ENCODE measurements around the gene CCDC12.
"Not testable (repeated sequence)": the region's sequence is repeated elsewhere in the genome, so short reads cannot be mapped to it uniquely, and the experiment has no call there.

CCDC12 gene

GRCh38 chr3:46970391-46971091 lies 6.0 kb downstream of the CCDC12 start:
- no peaks in the 10 kb centered on the region for H3K9me3 ChIP-seq (ENCODE audit: control insufficient read depth in 1 of 2, low read length in 2 of 2)
- H3K36me3 ChIP-seq (ENCODE audit: control insufficient read depth in 1 of 2, insufficient read depth in 2 of 2, low read length in 2 of 2), result peaks cover 0 to 10% of the 10 kb centered on the region in 2 donors
- peak overlapping the region; percentile 30 for H3K27ac ChIP-seq (ENCODE audit: low read depth, low read length)
- peaks cover 72 to 76% of the 10 kb centered on the region in 2 donors for H3K4me1 ChIP-seq (ENCODE audit: control insufficient read depth in 1 of 2, insufficient read depth in 2 of 2, low read length in 2 of 2)
- no peak overlapping the region for H3K9ac ChIP-seq (ENCODE audit: low read depth in 1 of 2, low read length in 2 of 2)
- H3K27me3 ChIP-seq (ENCODE audit: control insufficient read depth in 1 of 2, insufficient read depth in 2 of 2, low read length in 2 of 2), result no peaks in the 10 kb centered on the region
- H3K4me3 ChIP-seq (ENCODE audit: low read depth in 1 of 2, low read length in 2 of 2), result peak overlapping the region; percentile 0 to 19

DNA sequence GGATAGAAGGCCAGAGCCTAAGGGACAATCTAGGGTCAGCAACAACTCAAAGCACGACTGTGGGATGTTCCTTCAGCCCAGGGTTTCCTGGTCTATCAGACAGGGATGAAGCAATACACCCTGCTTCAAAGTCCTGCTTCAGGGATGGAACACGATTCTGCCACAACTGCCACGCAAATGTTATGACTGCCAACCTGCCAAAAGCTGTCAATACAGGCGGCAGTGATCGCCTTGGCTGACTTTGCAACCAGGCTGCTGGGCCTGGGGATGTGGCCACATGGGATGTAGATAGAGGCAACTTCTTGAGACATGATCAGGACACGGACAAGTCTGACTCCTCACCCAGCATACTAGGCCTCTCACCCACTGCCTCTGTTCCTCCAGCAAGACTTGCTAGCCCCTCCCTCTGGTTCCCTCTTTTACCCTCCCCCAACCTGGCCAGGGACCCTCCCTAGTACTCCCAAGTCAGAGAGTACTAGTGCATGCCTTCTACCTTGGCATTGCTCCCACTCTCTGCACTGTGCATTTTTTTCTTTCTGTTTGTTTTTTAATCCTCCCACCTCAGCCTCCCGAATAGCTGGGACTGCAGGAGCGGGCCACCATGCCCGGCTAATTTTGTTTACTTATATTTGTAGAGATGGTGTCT lies 7.6 kb downstream of the CCDC12 start:
- H3K9ac ChIP-seq (ENCODE audit: low read depth in 1 of 2, low read length in 2 of 2), result peak overlapping the region in 1 of 2 donors; percentile 18
- H3K27ac ChIP-seq (ENCODE audit: low read depth, low read length), result no peak overlapping the region
- H3K36me3 ChIP-seq (ENCODE audit: control insufficient read depth in 1 of 2, insufficient read depth in 2 of 2, low read length in 2 of 2), result peaks cover 0 to 14% of the 10 kb centered on the region in 2 donors
- H3K9me3 ChIP-seq (ENCODE audit: control insufficient read depth in 1 of 2, low read length in 2 of 2), result no peaks in the 10 kb centered on the region
- no peak overlapping the region for H3K4me3 ChIP-seq (ENCODE audit: low read depth in 1 of 2, low read length in 2 of 2)
- H3K4me1 ChIP-seq (ENCODE audit: control insufficient read depth in 1 of 2, insufficient read depth in 2 of 2, low read length in 2 of 2), result peaks cover 67 to 68% of the 10 kb centered on the region in 2 donors
- no peaks in the 10 kb centered on the region for H3K27me3 ChIP-seq (ENCODE audit: control insufficient read depth in 1 of 2, insufficient read depth in 2 of 2, low read length in 2 of 2)

GRCh38 chr3:46966811-46967210 lies 9.7 kb downstream of the CCDC12 start:
- H3K27ac ChIP-seq (ENCODE audit: low read depth, low read length), result no peak overlapping the region
- no peak overlapping the region for H3K4me3 ChIP-seq (ENCODE audit: low read depth in 1 of 2, low read length in 2 of 2)
- peaks cover 62 to 63% of the 10 kb centered on the region in 2 donors for H3K4me1 ChIP-seq (ENCODE audit: control insufficient read depth in 1 of 2, insufficient read depth in 2 of 2, low read length in 2 of 2)
- no peaks in the 10 kb centered on the region for H3K27me3 ChIP-seq (ENCODE audit: control insufficient read depth in 1 of 2, insufficient read depth in 2 of 2, low read length in 2 of 2)
- peaks cover 3 to 20% of the 10 kb centered on the region in 2 donors for H3K36me3 ChIP-seq (ENCODE audit: control insufficient read depth in 1 of 2, insufficient read depth in 2 of 2, low read length in 2 of 2)
- H3K9ac ChIP-seq (ENCODE audit: low read depth in 1 of 2, low read length in 2 of 2), result no peak overlapping the region
- H3K9me3 ChIP-seq (ENCODE audit: control insufficient read depth in 1 of 2, low read length in 2 of 2), result no peaks in the 10 kb centered on the region

DNA sequence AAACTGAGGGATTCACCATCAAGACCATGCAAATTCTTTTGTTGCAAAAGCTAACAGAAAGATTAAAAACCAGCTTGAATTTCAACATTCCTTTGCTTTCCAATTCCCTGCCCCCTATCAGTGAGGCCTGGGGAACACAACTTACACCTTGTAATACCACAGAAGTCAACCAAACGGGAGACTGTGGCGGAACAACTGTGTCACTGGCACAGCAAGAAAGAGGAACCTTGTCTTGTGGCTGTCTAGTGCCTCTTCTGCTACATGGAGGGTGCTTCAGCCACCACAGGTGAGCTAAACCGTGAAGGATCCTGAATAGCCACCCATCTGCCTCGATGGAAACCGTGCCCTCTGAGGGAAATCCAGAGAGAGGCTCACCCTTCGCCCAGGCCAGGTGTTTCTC lies 11.4 kb downstream of the CCDC12 start:
- Histone ChIP-seq H3K36me3 (ENCODE audit: control insufficient read depth in 1 of 2, insufficient read depth in 2 of 2, low read length in 2 of 2) (peaks cover 3 to 20% of the 10 kb centered on the region in 2 donors), H3K4me1 (ENCODE audit: control insufficient read depth in 1 of 2, insufficient read depth in 2 of 2, low read length in 2 of 2) (peaks cover 62 to 63% of the 10 kb centered on the region in 2 donors), H3K9ac (ENCODE audit: low read depth in 1 of 2, low read length in 2 of 2) (no peak overlapping the region), H3K9me3 (ENCODE audit: control insufficient read depth in 1 of 2, low read length in 2 of 2) (no peaks in the 10 kb centered on the region), H3K27me3 (ENCODE audit: control insufficient read depth in 1 of 2, insufficient read depth in 2 of 2, low read length in 2 of 2) (no peaks in the 10 kb centered on the region), H3K4me3 (ENCODE audit: low read depth in 1 of 2, low read length in 2 of 2) (no peak overlapping the region), H3K27ac (ENCODE audit: low read depth, low read length) (no peak overlapping the region)

DNA sequence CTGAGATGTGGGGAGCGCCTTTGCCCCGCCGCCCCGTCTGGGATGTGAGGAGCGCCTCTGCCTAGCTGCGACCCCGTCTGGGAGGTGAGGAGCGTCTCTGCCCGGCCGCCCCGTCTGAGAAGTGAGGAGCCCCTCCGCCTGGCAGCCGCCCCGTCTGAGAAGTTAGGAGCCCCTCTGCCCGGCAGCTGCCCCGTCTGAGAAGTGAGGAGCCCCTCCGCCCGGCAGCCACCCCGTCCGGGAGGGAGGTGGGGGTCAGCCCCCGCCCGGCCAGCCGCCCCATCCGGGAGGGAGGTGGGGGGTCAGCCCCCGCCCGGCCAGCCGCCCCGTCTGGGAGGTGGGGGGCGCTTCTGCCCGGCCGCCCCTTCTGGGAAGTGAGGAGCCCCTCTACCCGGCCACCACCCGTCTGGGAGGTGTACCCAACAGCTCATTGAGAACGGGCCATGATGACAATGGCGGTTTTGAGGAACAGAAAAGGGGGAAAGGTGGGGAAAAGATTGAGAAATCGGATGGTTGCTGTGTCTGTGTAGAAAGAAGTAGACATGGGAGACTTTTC lies 12.4 kb downstream of the CCDC12 start:
- H3K9ac ChIP-seq (ENCODE audit: low read depth in 1 of 2, low read length in 2 of 2); H3K27ac ChIP-seq (ENCODE audit: low read depth, low read length); H3K4me3 ChIP-seq (ENCODE audit: low read depth in 1 of 2, low read length in 2 of 2); H3K9me3 ChIP-seq (ENCODE audit: control insufficient read depth in 1 of 2, low read length in 2 of 2); H3K27me3 ChIP-seq (ENCODE audit: control insufficient read depth in 1 of 2, insufficient read depth in 2 of 2, low read length in 2 of 2): not testable (repeated sequence)
- peaks cover 3 to 16% of the 10 kb centered on the region in 2 donors for H3K36me3 ChIP-seq (ENCODE audit: control insufficient read depth in 1 of 2, insufficient read depth in 2 of 2, low read length in 2 of 2)
- H3K4me1 ChIP-seq (ENCODE audit: control insufficient read depth in 1 of 2, insufficient read depth in 2 of 2, low read length in 2 of 2), result peaks cover 63 to 66% of the 10 kb centered on the region in 2 donors

DNA sequence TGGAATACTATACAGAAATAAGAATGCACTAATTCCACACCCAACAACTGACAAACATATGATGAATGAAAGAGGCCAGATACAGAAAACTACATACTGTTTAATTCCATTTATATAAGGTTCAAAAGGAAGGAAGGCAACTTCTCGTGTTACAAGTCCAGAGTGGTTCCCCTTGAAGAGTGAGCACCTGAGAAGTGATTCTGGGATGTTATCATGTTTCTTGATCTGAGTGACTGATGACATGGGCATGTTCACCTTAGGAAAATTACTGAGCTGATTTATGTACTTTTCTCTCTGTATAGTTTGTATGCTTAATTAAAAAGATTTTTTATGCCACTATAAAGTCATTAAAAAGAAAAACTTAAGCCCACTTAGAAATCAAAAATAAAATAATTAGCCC lies 13.6 kb downstream of the CCDC12 start:
- H3K9me3 ChIP-seq (ENCODE audit: control insufficient read depth in 1 of 2, low read length in 2 of 2), result no peaks in the 10 kb centered on the region
- H3K9ac ChIP-seq (ENCODE audit: low read depth in 1 of 2, low read length in 2 of 2), result no peak overlapping the region
- H3K36me3 ChIP-seq (ENCODE audit: control insufficient read depth in 1 of 2, insufficient read depth in 2 of 2, low read length in 2 of 2), result peaks cover 3 to 13% of the 10 kb centered on the region in 2 donors
- H3K27me3 ChIP-seq (ENCODE audit: control insufficient read depth in 1 of 2, insufficient read depth in 2 of 2, low read length in 2 of 2), result no peaks in the 10 kb centered on the region
- no peak overlapping the region for H3K4me3 ChIP-seq (ENCODE audit: low read depth in 1 of 2, low read length in 2 of 2)
- H3K4me1 ChIP-seq (ENCODE audit: control insufficient read depth in 1 of 2, insufficient read depth in 2 of 2, low read length in 2 of 2), result peaks cover 63 to 66% of the 10 kb centered on the region in 2 donors
- H3K27ac ChIP-seq (ENCODE audit: low read depth, low read length), result no peak overlapping the region

DNA sequence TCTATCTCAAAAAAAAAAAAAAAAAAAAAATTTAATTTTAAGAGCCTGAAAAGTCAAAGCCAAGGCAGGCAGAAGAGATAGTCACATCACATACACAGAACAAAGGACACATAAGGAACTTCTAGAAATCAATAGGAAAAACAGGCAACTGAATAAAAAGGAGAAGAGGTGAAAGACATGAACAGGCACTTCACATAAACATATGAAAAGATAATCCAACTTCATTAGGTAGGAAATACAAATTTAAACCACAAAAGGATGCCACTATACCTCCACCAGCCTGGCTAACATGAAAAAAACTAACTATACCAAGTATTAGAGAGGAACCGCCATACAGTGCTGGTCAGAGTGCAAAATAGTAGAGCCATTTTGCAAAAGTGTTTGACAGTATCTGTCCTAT lies 14.1 kb downstream of the CCDC12 start:
- Histone ChIP-seq H3K9ac (ENCODE audit: low read depth in 1 of 2, low read length in 2 of 2) (no peak overlapping the region), H3K36me3 (ENCODE audit: control insufficient read depth in 1 of 2, insufficient read depth in 2 of 2, low read length in 2 of 2) (peaks cover 3 to 12% of the 10 kb centered on the region in 2 donors), H3K27ac (ENCODE audit: low read depth, low read length) (no peak overlapping the region), H3K27me3 (ENCODE audit: control insufficient read depth in 1 of 2, insufficient read depth in 2 of 2, low read length in 2 of 2) (no peaks in the 10 kb centered on the region), H3K9me3 (ENCODE audit: control insufficient read depth in 1 of 2, low read length in 2 of 2) (no peaks in the 10 kb centered on the region), H3K4me1 (ENCODE audit: control insufficient read depth in 1 of 2, insufficient read depth in 2 of 2, low read length in 2 of 2) (peaks cover 63 to 66% of the 10 kb centered on the region in 2 donors), H3K4me3 (ENCODE audit: low read depth in 1 of 2, low read length in 2 of 2) (no peak overlapping the region)

DNA sequence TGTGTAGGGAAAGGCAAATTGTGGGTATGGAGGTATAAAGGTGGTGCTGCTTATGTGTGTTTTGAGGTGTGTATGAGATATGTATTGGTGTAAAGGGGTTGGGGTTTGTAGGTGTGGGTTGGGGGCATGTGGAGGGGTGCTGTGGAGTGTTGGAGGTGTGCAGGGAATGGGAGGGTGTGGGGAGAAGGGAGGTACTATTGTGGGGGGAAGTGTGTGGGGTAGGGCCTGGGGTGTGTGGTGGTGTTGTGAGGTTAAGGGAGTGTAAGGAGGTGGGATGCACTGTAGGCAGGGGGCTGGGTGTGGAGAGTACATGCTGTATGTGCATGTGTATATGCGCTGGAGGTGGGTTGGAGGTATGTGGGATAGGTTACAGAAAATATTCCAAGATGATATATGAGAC lies 15.7 kb downstream of the CCDC12 start:
- H3K4me3 ChIP-seq (ENCODE audit: low read depth in 1 of 2, low read length in 2 of 2), result no peak overlapping the region
- H3K9me3 ChIP-seq (ENCODE audit: control insufficient read depth in 1 of 2, low read length in 2 of 2), result no peaks in the 10 kb centered on the region
- peaks cover 67 to 68% of the 10 kb centered on the region in 2 donors for H3K4me1 ChIP-seq (ENCODE audit: control insufficient read depth in 1 of 2, insufficient read depth in 2 of 2, low read length in 2 of 2)
- no peak overlapping the region for H3K27ac ChIP-seq (ENCODE audit: low read depth, low read length)
- H3K9ac ChIP-seq (ENCODE audit: low read depth in 1 of 2, low read length in 2 of 2), result no peak overlapping the region
- no peaks in the 10 kb centered on the region for H3K27me3 ChIP-seq (ENCODE audit: control insufficient read depth in 1 of 2, insufficient read depth in 2 of 2, low read length in 2 of 2)
- peaks cover 3 to 12% of the 10 kb centered on the region in 2 donors for H3K36me3 ChIP-seq (ENCODE audit: control insufficient read depth in 1 of 2, insufficient read depth in 2 of 2, low read length in 2 of 2)

GRCh38 chr3:46960081-46960701 lies 16.4 kb downstream of the CCDC12 start:
- peak overlapping the region; percentile 53 for H3K27ac ChIP-seq (ENCODE audit: low read depth, low read length)
- no peaks in the 10 kb centered on the region for H3K9me3 ChIP-seq (ENCODE audit: control insufficient read depth in 1 of 2, low read length in 2 of 2)
- H3K4me1 ChIP-seq (ENCODE audit: control insufficient read depth in 1 of 2, insufficient read depth in 2 of 2, low read length in 2 of 2), result peaks cover 66 to 68% of the 10 kb centered on the region in 2 donors
- no peaks in the 10 kb centered on the region for H3K27me3 ChIP-seq (ENCODE audit: control insufficient read depth in 1 of 2, insufficient read depth in 2 of 2, low read length in 2 of 2)
- peaks cover 3 to 6% of the 10 kb centered on the region in 2 donors for H3K36me3 ChIP-seq (ENCODE audit: control insufficient read depth in 1 of 2, insufficient read depth in 2 of 2, low read length in 2 of 2)
- H3K4me3 ChIP-seq (ENCODE audit: low read depth in 1 of 2, low read length in 2 of 2), result no peak overlapping the region
- H3K9ac ChIP-seq (ENCODE audit: low read depth in 1 of 2, low read length in 2 of 2), result no peak overlapping the region

DNA sequence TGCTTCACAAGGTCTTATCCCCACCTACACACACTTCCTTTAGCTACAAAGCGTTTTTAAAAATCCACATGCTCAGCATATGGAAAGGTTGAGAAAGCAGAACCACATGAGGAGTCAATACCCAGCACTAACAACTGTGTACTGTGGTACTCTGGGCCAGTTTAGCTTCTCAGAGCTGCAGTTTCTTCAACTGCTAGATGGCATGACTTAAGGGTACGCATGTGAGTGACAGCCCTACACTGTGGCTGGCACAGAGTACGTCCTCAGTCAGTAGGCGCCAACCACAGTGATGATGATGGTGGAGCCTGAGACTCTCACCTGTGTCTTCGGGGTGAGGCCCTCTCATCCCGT lies 17.4 kb downstream of the CCDC12 start:
- Histone ChIP-seq H3K4me1 (ENCODE audit: control insufficient read depth in 1 of 2, insufficient read depth in 2 of 2, low read length in 2 of 2) (peaks cover 72 to 73% of the 10 kb centered on the region in 2 donors), H3K9me3 (ENCODE audit: control insufficient read depth in 1 of 2, low read length in 2 of 2) (no peaks in the 10 kb centered on the region), H3K27ac (ENCODE audit: low read depth, low read length) (peak overlapping the region; percentile 53), H3K27me3 (ENCODE audit: control insufficient read depth in 1 of 2, insufficient read depth in 2 of 2, low read length in 2 of 2) (no peaks in the 10 kb centered on the region), H3K4me3 (ENCODE audit: low read depth in 1 of 2, low read length in 2 of 2) (no peak overlapping the region), H3K9ac (ENCODE audit: low read depth in 1 of 2, low read length in 2 of 2) (peak overlapping the region in 1 of 2 donors; percentile 20), H3K36me3 (ENCODE audit: control insufficient read depth in 1 of 2, insufficient read depth in 2 of 2, low read length in 2 of 2) (peaks cover 3 to 5% of the 10 kb centered on the region in 2 donors)

All from duodenal mucosa (tissue), 2 donors.